NCI-H2227 (cell line): ENCODE results near the gene COLEC11.
"Not testable (repeated sequence)": the region's sequence is repeated elsewhere in the genome, so short reads cannot be mapped to it uniquely, and the experiment has no call there.

Source experiments
- DNase-seq: peaks from one replicate; lab custom pipeline; 2025; ENCODE audit not compliant: unreplicated experiment; lab: John Stamatoyannopoulos, UW

COLEC11 gene

DNA sequence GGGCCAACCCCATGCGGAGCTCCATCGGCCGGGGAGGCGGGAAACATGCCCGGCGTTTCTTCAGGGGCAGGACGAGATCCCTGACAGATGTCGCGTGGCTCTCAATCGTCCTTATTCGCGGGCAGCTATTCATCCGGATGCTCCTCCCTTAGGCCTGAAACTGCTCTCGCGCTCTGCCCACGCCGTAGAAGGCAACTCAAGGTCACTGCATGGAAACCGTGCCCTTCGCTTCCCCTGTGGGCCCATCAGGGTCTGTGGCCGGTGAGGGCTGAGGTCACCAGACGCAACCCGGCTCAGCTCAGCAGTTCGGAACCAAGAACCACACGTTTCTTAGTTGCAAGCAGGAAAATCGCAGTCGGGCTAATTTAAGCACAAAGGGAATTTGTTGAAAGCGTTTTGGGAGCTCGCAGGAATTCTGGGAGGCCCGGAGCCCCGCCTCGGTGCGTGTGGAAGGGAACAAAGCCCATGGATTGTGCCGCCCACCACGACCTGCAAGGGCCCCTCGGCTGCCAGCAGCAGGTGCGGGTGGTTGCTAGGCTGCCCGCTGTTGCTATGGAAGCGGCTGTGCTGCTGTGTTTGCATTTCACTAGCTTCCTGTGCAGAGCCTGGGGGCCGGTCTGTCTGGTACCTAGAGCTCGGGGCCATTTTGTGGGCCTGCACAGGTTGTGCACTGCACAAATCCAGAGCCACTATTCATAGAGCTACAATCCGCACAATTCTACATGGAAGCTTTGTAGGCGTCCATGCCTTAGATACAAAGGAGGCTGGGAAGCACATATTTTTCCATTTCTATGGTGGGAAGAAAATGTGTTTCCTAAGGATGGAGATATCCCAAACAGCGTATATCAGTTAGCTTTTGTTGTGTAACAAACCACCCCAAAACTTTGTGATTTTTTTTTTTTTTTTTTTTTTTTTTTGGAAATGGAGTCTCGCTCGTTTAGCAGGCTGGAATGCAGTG, 57.1 kb downstream of the COLEC11 start:
- DNase-seq: peak; percentile 96

DNA sequence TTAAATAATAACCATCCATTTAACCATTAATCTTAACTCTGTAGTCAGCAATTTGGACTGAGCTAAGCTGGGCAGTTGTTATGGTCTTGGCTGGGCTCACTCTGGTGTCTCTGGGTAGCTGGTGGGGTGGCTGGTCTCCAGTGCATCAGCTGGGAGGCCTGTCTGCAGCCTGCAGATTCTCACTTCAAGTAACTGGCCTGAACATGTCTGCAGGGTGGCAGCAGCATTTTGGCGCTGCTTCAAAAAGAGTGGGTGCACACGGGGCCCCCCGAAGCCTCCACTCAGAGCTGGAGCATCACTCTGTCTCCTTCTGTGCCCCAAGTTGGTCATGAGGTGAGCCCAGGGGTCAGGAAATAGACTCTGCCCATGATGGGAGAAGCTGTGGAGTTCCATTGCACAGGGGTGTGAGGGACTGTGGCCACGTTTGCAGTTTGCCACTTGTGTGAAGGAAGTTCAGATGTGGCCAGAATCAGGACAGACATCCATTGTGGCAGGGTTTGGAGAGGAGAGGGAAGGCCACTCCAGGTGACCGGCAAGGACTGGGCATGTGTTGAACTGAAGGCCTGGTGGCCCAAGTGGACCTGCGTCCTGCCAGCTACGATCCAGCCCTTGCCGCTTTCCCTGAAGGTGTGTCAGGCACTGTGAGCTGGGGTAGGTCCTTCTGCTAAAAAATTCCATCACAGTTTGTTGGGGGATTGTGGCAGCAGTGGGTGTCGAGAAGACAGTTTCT, 58.1 kb downstream of the COLEC11 start:
- no peak for DNase-seq

DNA sequence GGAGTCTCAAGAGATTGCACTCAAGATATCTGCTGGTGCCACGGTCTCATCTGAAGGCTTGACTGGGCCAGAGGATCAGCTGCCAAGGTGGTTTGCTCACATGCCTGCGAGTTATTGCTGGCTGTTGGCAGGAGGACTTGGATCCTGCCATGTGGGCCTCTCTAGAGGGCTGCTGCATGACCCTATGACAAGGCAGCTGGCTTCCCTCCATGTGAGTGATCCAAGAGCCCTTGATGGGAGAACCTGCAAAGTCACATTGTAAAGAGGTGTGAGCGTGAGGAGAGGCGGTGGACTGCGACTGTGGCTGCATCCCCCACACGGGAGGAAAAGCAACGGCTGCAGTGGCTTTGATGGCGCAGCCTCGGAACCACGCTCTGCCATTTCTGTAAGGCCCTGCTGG, 59.1 kb downstream of the COLEC11 start:
- DNase-seq: no peak

DNA sequence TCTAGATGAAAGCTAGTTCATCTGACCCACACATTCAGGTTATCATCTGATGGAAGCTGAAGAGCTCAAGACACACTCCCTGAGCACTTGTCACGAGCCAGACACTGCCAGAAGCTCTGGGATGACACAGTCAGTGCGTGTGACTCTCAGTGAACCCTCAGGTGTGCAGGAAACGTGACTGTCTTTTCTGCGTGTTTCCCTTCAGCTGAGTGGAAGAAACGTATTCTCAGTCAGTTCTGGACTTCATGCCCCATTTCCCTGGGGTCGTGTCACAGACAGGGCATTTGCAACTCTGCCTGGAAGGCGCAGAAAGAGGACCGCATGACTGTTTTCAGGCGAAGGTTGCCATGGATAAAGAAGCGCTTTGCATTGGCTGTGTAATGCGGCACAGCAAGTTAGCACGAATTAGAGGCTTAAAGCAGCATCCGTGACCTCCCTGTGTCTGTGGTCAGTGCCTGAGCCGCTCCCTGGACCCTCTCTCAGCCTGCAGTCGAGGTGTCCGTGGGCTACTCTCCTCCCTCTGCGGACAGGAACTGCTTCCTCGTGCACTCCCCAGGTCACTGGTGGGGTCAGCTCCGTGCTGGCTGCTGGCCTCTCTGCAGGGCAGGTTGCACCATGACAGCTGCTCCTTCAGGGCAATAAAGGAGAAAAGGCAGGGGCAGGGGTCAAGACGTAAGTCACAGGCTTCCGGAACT, 59.8 kb downstream of the COLEC11 start:
- no peak for DNase-seq

DNA sequence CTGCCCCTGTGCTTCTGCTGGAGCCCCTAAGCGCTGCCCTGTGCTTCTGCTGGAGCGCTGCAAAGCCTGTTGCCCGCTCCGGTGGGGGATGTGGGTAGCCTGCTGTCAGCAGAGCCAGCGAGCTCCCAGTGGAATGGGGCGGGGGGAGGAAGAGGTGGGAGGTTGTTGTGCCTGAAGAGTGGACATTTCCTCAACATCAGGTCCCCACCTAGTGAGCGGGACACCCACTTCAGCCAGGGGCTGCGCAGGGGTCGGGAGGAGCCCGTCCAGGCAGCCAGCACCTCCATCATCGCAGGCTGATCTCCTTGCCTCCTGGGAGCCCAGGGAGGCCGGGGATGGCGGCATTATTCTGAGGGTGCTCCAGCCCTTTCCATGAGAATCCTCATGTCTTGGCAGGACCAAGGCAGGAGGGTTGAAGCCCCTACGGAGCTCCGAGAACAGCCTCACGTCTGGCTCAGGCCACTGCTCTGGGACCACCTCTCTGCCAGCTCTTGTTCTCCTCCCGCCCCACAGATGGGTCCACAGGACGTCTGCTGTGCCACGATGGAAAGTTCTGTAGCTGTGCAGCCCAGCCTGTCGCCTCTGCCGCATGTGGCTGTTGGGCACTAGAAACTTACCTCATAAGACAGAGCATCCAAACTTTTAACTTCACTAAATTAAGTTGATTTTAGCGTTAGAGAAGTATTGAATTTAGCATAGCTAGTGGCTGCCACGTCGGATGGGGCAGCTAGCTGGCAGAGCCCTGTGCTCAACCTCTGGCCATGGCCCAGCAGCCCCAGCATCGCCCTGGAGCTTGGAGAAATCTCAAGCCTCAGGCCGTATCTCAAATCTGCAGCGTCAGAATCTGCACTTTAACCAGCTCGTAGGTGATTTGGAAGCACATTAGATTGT, 61.2 kb downstream of the COLEC11 start:
- no peak for DNase-seq

DNA sequence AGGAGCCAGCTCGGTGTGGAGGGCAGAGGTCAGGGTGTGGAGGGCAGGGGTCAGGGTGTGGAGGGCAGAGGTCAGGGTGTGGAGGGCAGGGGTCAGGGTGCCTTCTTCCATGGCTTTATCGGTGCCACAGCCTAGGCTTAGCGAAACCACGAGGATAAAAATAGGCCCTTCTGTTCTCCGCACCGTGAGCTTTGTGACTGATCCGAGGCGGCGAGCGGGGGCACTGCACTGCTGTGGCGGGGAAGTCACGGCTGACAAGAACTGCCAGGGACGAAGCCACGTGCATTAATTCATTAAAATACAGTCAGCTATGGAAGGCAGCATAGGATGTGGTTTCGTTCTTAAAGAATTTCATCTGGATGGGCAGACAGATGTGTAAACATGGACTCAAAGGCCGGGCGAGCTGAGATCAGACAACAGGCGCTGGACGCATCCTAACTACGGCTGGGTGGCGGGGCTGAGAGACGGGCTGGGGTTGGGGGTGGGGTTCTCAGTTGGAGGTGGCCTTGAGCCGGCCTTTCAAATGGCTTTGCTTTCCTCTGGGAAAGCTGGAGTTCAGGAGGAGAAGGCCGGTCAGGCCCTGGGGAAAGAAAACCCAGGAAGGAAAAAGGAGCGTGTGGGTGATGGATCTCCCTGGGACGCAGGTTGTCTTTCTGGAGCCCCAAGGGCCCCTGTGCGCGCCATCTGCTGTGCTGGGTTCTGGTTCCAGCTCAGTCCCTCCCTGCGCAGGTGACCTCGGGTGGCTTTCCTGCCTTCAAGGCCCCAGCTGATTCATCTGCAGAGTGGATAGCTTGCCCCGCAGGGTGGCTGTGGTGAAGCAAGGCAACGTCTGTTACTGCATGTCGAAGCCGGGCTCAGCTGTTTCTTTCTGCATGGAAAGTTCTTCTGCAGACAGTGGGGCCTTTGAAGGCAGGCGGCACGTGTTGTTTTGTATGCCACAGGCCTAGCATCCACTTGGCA, 62.1 kb downstream of the COLEC11 start:
- no peak for DNase-seq

DNA sequence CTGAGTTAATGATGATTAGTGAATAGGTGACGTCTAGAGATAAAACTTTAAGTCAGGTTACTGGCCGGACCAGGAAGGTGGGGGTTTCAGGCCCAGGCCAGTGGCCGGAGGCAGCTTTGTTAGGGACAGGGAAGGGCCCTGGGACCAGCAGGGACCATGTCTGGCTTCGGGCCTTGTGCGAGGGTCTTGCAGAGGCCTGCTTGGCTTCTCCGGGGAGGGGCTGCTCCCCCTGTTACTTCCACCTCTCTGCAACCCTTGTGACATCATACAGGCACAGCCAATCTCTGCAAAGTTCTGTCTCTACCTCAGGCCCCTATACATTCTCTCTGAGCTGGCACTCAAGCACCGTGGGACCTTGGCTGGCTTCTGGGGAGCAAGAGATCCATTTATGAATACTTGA, 63.0 kb downstream of the COLEC11 start, which contains the start of gene ALLC:
Gene ALLC, plus strand, starts transcription at position 320 of the 400 bp plus-strand sequence. CDS start 12,958 bp downstream, outside the sequence.
- no peak for DNase-seq

DNA sequence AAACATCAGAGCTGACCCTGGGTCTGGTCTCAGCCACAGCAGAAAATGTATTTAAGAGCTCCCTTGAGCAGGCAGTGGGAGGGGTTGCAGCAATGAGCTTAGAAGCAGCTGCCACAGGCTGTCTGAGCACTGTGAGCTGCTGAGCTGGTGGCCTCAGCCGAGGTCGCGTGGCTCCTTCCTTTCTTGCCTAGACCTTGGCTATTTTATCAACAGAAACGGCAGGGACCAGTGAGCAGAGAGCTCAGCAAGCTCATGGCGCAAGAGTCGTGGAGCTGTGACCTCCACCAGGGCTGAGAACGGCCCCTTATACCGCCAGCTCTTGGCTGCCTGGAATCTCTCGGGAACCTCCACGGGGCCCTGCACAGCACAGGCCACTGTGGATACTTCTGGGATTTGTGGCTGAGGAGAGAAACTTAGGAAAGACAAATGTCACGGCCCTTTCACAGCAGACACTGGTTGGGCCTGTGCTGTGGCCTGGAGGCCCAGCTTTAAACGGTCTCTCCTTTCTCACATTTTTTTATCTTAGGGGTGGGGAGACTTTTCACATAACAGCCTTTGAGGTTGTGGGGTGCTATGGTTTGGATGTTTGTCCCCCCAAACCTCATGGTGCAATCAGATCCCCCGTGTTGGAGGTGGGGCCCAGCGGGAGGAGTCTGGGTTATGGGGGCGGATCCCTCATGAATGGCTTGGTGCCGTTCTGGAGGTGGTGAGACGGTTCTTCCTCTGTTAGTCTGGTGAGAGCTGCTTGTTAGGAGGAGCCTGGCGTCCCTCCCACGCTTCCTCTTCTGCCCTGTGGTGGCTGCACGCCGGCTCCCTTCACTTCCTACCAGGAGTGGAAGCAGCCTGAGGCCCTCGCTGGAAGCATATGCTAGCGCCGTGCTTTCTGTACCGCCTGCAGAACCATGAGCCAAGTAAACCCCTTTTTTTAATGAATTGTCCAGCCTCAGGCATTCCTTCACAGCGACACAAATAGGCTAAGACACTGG, 64.8 kb downstream of the COLEC11 start:
- peak; percentile 59 for DNase-seq

DNA sequence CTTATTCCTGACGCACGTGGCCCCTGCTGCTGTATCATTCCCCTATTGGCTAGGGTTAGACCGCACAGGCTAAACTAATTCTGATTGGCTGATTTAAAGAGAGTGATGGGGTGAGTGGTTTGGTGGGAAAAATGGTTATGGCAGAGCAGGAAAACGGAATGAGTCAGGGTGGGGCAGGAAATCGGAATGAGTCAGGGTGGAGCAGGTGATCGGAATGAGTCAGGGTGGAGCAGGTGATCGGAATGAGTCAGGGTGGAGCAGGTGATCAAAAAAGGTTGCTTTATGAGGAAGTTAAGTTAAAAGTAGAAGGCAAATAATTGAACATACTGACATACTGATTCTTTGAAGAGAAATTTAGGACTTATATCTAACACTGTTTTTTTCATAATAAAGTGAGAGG, 65.7 kb downstream of the COLEC11 start:
- not testable (repeated sequence) for DNase-seq

DNA sequence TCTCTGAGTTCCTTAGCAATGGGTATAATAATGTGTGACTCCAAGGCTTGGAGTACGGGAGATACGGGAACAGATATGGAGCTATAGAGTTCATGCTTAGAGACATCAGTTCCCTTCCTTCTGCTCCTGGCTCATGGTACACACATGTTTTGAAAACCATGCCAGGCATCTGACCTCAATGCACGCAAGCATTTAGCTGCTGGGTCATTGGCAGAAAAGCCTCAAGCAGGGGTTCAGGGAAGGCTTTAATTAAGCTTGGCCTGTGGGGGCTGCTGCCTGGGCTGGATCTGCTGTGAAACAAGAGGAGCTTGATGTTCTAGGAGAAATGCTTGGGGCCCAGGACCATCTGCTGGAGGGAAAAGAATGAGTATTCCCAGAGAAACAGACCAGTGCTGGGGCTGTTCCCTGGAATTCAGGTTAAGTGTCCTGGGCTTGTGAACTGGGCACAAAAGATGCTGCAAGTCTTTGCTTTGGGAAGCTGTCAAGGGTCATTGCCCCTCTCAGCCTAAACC, 66.3 kb downstream of the COLEC11 start:
- DNase-seq: no peak

DNA sequence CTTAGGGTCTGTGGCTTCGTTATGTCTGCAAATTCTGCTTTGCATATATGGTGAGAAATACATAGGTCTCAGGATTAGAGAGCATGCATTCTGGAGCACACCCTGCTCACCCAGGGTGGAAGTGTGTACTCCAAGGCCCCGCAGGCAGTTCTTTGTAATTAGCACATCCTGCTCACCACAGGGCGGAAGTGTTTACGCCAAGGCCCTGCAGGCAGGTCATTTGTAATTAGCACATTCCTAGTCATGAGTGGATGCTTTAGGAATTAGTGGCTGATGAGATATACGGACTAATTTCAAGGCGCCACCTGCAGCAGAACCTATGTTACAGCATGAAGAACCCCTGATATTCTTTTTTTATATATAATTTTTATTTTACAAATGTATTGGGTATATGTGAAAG, 67.3 kb downstream of the COLEC11 start:
- DNase-seq: no peak

DNA sequence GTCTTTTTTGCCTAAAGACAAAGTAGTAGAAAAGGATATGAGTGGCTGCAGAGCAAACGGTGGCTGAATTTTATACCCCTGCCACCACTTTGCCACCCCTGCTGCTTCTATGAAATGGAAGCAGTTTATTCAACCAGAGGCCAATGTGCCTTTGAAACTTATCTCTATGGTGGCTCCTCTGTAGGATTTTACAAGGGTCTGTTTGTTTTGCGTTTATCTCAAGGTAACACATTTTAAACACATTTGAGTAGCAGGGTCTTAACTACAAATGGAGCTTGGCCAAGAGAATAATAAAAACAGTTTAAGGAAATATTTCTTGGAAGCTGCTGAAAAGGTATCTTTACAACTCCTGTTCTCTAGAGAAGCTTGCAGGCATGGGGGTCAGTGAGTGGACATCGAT, 69.2 kb downstream of the COLEC11 start:
- no peak for DNase-seq

DNA sequence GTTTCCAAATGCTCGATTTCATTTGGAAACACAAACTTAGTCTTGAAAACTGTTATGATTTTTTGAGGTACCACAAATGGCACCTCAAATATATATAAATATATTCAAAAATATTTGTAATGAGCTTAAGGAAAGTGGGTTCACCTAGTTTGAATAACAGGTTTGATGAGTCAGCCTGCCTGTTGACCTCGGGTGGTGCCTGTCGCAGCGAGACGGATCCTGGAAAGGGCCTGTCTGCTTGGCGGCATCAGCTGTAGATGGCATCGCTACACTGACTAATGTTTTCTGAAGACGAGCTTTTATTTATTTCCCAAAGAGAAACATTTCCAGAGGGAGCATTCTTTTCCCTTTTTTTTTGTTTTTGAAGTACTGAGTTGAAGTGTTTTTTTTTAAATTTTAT, 70.0 kb downstream of the COLEC11 start:
- DNase-seq: no peak

DNA sequence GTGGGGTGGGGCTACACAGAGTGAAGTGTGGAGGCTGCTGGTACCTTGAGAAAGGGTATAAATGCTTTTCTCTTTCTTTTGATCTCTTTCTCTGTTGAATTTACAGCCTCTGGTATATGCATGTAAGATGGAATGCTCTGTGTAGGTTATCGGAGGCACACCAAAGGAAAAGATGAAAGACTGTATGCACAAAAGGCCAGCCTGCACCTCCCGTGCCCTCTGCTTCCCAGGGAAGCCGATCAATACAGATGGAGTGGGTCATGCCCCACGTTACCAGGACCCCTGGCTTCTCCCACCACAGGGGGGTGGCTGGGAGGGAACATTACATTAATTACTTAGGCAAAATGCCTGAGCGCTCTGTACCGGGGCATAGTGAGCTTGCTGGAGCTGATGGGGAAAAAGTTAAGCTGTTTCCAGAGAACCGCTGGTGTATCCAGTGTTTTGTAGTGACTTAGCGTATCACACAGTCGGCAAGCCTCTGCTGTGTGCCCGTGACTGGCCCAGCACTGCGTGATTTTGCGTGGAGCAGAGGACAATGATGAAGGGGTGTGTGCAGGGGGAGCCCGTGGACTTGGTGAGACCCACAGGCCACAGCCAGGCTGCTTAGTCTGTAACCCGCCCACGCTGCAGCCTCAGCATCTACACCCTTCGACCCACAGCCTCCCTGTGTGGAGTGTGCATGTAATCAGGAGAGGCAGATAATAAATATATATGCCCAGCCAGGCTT, 71.1 kb downstream of the COLEC11 start:
- no peak for DNase-seq

DNA sequence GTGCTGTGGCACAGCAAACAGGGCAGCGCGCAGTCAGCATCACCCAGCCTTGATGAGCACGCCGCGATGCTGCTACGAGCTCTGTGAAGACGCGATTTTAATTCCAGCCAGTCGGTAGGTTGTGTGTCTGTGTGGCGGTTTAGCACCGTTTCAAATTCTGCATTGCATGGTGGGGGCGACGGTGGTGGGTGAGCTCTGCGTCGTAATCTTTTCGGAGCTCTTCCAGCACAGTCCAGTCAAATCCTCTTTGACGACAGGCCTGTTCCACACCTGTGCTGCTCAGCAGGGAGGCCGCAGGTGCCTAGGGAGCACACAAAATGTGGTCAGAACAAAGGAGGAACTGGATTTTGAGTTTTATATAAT, 71.7 kb downstream of the COLEC11 start:
- no peak for DNase-seq

DNA sequence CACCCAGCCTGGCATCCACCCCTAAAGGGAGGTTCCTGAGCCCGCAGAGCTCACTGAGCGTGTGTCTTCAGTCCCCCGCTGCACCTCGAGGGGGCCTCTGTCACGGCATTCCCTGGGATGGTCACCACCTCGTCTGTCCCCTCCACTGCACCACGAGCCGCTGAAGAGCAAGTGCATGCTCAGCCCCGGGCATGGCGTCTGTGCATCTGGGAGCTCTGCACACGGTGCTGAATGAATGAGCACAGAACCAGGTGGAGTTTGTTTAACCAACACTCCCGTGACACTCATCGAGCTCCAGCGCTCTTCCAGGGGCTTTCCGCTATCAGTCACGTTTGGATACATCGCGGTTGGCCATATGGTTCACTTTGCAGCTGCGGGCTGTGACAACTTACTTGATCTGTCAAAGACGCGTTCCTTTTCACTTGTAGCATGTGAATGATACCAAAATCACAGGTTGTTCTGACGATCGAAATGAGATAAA, 72.3 kb downstream of the COLEC11 start:
- DNase-seq: no peak

DNA sequence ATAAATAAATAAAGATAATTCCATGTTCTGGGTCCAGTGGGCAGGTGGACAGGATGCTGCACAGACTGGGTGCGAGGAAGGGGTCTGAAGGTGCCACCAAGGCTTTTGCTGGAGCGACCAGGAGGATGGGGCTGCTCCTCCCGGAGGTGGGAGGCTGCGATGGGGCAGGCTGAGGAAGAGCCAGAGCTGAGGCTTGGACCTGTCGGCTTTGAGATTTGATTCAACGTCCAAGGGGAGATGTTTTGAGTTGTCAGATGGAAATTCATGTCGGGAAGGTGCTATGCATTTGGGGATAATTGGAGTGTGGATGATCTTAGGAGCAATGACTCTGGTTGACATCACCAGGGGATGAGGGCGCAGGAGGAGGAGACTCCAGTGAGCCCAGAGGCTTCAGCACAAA, 74.7 kb downstream of the COLEC11 start:
- DNase-seq: no peak
